ENCODE results near the gene C11orf86.

DNA sequence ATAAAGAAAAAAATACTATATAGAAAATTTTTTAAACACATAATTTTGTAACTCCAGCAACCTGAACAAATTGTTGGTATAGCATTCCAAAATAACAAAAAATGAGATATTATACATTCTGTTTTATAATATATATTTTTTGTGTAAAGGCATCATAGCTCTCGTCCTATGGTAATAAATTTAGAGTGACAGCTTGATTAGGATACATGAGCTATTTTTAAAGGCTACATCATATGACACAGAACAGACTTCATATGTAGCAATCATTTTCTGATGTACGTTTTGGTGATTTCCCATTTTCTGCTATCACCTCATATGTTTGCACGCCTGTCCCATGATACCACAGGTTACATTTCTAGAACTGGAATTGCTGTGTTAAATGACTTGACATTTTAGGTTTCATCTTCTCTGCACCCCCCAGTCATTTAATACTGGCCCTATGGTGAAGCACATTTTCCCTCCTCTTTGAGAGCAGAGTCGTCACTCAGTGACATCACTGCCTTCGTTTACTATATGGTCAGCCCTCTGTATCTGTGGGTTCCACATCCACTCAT is 36.4 kb upstream of the C11orf86 start:
- TF ChIP-seq POLR2A (IDR thresholded peaks at IDR 0.05), result no peak
- TF ChIP-seq, protein P1, sequence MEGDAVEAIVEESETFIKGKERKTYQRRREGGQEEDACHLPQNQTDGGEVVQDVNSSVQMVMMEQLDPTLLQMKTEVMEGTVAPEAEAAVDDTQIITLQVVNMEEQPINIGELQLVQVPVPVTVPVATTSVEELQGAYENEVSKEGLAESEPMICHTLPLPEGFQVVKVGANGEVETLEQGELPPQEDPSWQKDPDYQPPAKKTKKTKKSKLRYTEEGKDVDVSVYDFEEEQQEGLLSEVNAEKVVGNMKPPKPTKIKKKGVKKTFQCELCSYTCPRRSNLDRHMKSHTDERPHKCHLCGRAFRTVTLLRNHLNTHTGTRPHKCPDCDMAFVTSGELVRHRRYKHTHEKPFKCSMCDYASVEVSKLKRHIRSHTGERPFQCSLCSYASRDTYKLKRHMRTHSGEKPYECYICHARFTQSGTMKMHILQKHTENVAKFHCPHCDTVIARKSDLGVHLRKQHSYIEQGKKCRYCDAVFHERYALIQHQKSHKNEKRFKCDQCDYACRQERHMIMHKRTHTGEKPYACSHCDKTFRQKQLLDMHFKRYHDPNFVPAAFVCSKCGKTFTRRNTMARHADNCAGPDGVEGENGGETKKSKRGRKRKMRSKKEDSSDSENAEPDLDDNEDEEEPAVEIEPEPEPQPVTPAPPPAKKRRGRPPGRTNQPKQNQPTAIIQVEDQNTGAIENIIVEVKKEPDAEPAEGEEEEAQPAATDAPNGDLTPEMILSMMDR (IDR thresholded peaks at IDR 0.05), result no peak
- TF ChIP-seq EP300 (IDR thresholded peaks at IDR 0.05), result no peak

All from ovary (tissue), 3 donors.